Liver (tissue), 9 donors: ENCODE data around the gene TMEM87B. TPM values are rescaled to one million over a fixed set of nuclear protein-coding genes. Genes with fewer than 3 reads are reported as not detected.

ENCODE experiments used
- DNase-seq: peaks from one replicate; pipeline ENCODE4 v3.0.0-alpha.2; 2017; ENCODE audit warnings: low spot score
- H3K27ac ChIP-seq, 2 donors: one replicate each; pipeline ENCODE4 v1.7.0; 2013; ENCODE audit warnings: inconsistent platforms in 2 of 2, low read length in 2 of 2, control low read depth in 1 of 2, low read depth in 1 of 2, mild to moderate bottlenecking in 1 of 2
- H3K27me3 ChIP-seq, 4 donors: one replicate each; pipeline versions ENCODE4 v1.6.1 to v1.7.0; 2013; ENCODE audit warnings: low read length in 3 of 4, inconsistent platforms in 1 of 4, mild to moderate bottlenecking in 1 of 4, moderate library complexity in 1 of 4; ENCODE audit not compliant: control insufficient read depth in 4 of 4, insufficient read depth in 4 of 4
- H3K36me3 ChIP-seq, 4 donors: one replicate each; pipeline versions ENCODE4 v1.6.1 to v1.7.0; 2013; ENCODE audit warnings: low read length in 3 of 4, mild to moderate bottlenecking in 3 of 4, low read depth in 1 of 4, moderate library complexity in 1 of 4; ENCODE audit not compliant: control insufficient read depth in 4 of 4, insufficient read depth in 3 of 4
- H3K4me1 ChIP-seq, 4 donors: one replicate each; pipeline versions ENCODE4 v1.6.1 to v1.7.0; 2013; ENCODE audit warnings: low read length in 3 of 4, mild to moderate bottlenecking in 3 of 4, moderate library complexity in 1 of 4; ENCODE audit not compliant: control insufficient read depth in 4 of 4, insufficient read depth in 4 of 4
- H3K4me3 ChIP-seq, 3 donors: one replicate each; pipeline versions ENCODE4 v1.6.1 to v1.7.0; 2013; ENCODE audit warnings: low read length in 3 of 3, control low read depth in 1 of 3, low read depth in 1 of 3, mild to moderate bottlenecking in 1 of 3
- H3K9ac ChIP-seq, 2 donors: one replicate each; pipeline ENCODE4 v1.7.0; 2013; ENCODE audit warnings: low read length in 2 of 2, mild to moderate bottlenecking in 2 of 2, moderate library complexity in 2 of 2, control low read depth in 1 of 2, low read depth in 1 of 2
- H3K9me3 ChIP-seq, 4 donors: one replicate each; pipeline versions ENCODE4 v1.6.1 to v1.7.0; 2013; ENCODE audit warnings: low read length in 3 of 4; ENCODE audit not compliant: control insufficient read depth in 4 of 4
- EGR1 ChIP-seq, 2 donors: IDR thresholded peaks; 2 replicates each; pipeline ENCODE4 v1.6.1; 2016 to 2018; ENCODE audit warnings: antibody characterized with exemption in 2 of 2, low read depth in 2 of 2
- FOXA1 ChIP-seq: IDR thresholded peaks from 2 replicates; pipeline ENCODE4 v1.6.1; 2016; ENCODE audit warnings: antibody characterized with exemption
- FOXA2 ChIP-seq: IDR thresholded peaks from 2 replicates; pipeline ENCODE4 v1.6.1; 2016; ENCODE audit warnings: antibody characterized with exemption
- GABPA ChIP-seq, 2 donors: IDR thresholded peaks in 1 of 2; conservative IDR thresholded peaks in 1 of 2; 2 replicates each; pipeline ENCODE4 v1.6.1; 2016; ENCODE audit warnings: antibody characterized with exemption in 2 of 2, mild to moderate bottlenecking in 1 of 2, moderate library complexity in 1 of 2
- HNF4A ChIP-seq, 2 donors: conservative IDR thresholded peaks; 2 replicates each; pipeline ENCODE4 v1.6.1; 2016; ENCODE audit warnings: antibody characterized with exemption in 2 of 2, mild to moderate bottlenecking in 2 of 2
- HNF4G ChIP-seq: IDR thresholded peaks from 2 replicates; pipeline ENCODE4 v1.6.1; 2016; ENCODE audit warnings: antibody characterized with exemption
- JUND ChIP-seq, 2 donors: IDR thresholded peaks; 2 replicates each; pipeline ENCODE4 v1.6.1; 2016; ENCODE audit warnings: antibody characterized with exemption in 2 of 2
- NR2F2 ChIP-seq: IDR thresholded peaks from 2 replicates; pipeline ENCODE4 v1.6.1; 2016; ENCODE audit warnings: antibody characterized with exemption
- RAD21 ChIP-seq, 2 donors: IDR thresholded peaks; 2 replicates each; pipeline ENCODE4 v1.6.1; 2016; ENCODE audit warnings: antibody characterized with exemption in 2 of 2, mild to moderate bottlenecking in 2 of 2
- RXRA ChIP-seq, 2 donors: IDR thresholded peaks; 2 replicates each; pipeline ENCODE4 v1.6.1; 2017 to 2018; ENCODE audit warnings: antibody characterized with exemption in 2 of 2, mild to moderate bottlenecking in 1 of 2
- SP1 ChIP-seq: IDR thresholded peaks from 2 replicates; pipeline ENCODE4 v1.6.1; 2018; ENCODE audit warnings: antibody characterized with exemption, mild to moderate bottlenecking
- TAF1 ChIP-seq: conservative IDR thresholded peaks from 2 replicates; pipeline ENCODE4 v1.6.1; 2016; ENCODE audit warnings: antibody characterized with exemption, mild to moderate bottlenecking
- YY1 ChIP-seq: IDR thresholded peaks from 2 replicates; pipeline ENCODE4 v1.6.1; 2016; ENCODE audit warnings: antibody characterized with exemption, mild to moderate bottlenecking
- WGBS: extraction: QIAGEN DNeasy Blood & Tissue Kit; methylation state at CpG from one replicate; pipeline ENCODE4 v1.1.7; 2013; 5-methylcytosine and 5-hydroxymethylcytosine counted together
- polyA plus RNA-seq, 2 donors: library from polyadenylated mRNA; stranded (reverse) in 1 of 2; unstranded in 1 of 2; fragments of 200-250 nt in 1 of 2; fragments of >200 nt in 1 of 2; fragmentation: Nextera tagmentation in 1 of 2; extraction: Ambion mirVana in 1 of 2; gene quantifications; one replicate each; pipeline versions ENCODE4 v1.2.1 to v1.2.3, GENCODE V29; 2013 to 2015
- total RNA-seq, 2 donors: library from RNA; depleted of rRNA; stranded (reverse); fragments of >200 nt; gene quantifications; one replicate each; pipeline ENCODE4 v1.2.3, GENCODE V29; 2014
- TF ChIP-seq, protein P1 (sequence below): IDR thresholded peaks from 2 replicates; pipeline ENCODE4 v1.6.1; 2016; ENCODE audit warnings: antibody characterized with exemption, mild to moderate bottlenecking
- TF ChIP-seq, protein P2 (sequence below): fragments of 150-350 bp; IDR thresholded peaks from 2 replicates; pipeline ENCODE4 v1.5.1; 2017; ENCODE audit warnings: improper control_type of control experiment, low read depth, low read length; ENCODE audit not compliant: missing input control
- TF ChIP-seq, protein P3 (sequence below): IDR thresholded peaks from 2 replicates; pipeline ENCODE4 v1.6.1; 2016; ENCODE audit warnings: antibody characterized with exemption
- TF ChIP-seq, protein P4 (sequence below): IDR thresholded peaks from 2 replicates; pipeline ENCODE4 v1.6.1; 2016; ENCODE audit warnings: antibody characterized with exemption
- TF ChIP-seq, protein P5 (sequence below): IDR thresholded peaks from 2 replicates; pipeline ENCODE4 v1.6.1; 2016; ENCODE audit warnings: antibody characterized with exemption
- donor health status: healthy.
- donor health status: healthy.
- donor health status: healthy.
- donor health status: healthy.
- donor health status: healthy.

Gene TMEM87B
- total and polyA plus RNA-seq, 4 donors = 3.6 to 10.1 (median 6.0) TPM

DNA sequence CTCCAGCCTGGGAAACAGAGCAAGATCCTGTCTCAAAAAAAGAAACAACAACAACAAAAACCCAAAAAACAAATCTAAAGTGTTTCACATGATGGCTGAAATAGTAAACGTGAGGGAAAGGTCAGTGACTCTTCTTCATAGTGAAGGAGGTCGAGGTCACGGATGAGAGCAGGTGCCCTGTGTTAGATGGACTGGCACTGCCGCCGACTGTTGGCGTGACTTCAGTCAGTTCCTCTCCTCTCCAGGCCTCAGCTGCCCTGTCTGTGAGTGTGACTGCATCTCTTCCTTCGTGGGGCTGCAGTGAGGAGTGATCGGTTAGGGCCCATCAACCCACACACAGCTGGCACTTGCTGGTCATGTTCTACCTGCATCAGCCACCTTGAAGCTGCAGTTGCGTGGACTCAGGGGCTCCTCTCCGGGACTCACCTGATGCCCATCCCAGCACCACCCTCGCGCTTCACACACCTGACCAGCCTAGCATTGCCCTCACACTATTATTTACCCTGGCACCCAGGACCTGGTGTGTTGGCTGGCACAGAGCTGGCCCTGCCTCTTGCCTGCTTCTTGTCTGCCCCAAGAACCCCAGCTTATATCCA lies 30.1 kb upstream of the TMEM87B start (continued):
- TF ChIP-seq, protein P1, sequence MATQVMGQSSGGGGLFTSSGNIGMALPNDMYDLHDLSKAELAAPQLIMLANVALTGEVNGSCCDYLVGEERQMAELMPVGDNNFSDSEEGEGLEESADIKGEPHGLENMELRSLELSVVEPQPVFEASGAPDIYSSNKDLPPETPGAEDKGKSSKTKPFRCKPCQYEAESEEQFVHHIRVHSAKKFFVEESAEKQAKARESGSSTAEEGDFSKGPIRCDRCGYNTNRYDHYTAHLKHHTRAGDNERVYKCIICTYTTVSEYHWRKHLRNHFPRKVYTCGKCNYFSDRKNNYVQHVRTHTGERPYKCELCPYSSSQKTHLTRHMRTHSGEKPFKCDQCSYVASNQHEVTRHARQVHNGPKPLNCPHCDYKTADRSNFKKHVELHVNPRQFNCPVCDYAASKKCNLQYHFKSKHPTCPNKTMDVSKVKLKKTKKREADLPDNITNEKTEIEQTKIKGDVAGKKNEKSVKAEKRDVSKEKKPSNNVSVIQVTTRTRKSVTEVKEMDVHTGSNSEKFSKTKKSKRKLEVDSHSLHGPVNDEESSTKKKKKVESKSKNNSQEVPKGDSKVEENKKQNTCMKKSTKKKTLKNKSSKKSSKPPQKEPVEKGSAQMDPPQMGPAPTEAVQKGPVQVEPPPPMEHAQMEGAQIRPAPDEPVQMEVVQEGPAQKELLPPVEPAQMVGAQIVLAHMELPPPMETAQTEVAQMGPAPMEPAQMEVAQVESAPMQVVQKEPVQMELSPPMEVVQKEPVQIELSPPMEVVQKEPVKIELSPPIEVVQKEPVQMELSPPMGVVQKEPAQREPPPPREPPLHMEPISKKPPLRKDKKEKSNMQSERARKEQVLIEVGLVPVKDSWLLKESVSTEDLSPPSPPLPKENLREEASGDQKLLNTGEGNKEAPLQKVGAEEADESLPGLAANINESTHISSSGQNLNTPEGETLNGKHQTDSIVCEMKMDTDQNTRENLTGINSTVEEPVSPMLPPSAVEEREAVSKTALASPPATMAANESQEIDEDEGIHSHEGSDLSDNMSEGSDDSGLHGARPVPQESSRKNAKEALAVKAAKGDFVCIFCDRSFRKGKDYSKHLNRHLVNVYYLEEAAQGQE = no peak

DNA sequence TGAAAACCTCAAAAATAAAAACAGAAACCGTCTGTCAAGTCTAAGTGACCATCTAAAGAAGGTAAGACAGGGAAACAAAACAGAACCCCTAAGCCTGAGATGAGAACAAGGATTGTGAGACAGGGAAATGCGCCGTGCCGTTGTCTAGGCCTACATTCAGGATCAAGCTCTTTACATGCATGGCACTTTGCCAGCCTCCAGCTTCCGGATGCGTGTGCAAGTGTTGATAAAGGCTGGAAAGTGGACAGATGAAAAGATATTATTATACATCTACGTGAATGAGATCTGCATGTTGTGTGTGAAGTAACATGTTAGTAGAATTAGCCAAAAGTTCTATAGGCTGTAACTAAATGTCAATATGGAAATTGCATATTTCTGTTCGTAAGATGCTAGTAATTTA lies 28.6 kb upstream of the TMEM87B start:
- DNase-seq = peak; percentile 63
- Histone ChIP-seq H3K36me3 (peaks cover 7 to 22% (median 11%) of the 10 kb centered on the region in 4 donors), H3K4me3 (no peak overlapping the region), H3K9ac (no peak overlapping the region), H3K27ac (no peak overlapping the region), H3K4me1 (peaks cover 0 to 1% (median 0%) of the 10 kb centered on the region in 4 donors), H3K9me3 (no peaks in the 10 kb centered on the region), H3K27me3 (no peaks in the 10 kb centered on the region)
- no peak for TF ChIP-seq FOXA2
- TF ChIP-seq, protein P1 = no peak
- TF ChIP-seq, protein P2, sequence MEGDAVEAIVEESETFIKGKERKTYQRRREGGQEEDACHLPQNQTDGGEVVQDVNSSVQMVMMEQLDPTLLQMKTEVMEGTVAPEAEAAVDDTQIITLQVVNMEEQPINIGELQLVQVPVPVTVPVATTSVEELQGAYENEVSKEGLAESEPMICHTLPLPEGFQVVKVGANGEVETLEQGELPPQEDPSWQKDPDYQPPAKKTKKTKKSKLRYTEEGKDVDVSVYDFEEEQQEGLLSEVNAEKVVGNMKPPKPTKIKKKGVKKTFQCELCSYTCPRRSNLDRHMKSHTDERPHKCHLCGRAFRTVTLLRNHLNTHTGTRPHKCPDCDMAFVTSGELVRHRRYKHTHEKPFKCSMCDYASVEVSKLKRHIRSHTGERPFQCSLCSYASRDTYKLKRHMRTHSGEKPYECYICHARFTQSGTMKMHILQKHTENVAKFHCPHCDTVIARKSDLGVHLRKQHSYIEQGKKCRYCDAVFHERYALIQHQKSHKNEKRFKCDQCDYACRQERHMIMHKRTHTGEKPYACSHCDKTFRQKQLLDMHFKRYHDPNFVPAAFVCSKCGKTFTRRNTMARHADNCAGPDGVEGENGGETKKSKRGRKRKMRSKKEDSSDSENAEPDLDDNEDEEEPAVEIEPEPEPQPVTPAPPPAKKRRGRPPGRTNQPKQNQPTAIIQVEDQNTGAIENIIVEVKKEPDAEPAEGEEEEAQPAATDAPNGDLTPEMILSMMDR = no peak
- TF ChIP-seq, protein P3, sequence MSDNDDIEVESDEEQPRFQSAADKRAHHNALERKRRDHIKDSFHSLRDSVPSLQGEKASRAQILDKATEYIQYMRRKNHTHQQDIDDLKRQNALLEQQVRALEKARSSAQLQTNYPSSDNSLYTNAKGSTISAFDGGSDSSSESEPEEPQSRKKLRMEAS = no peak
- no peak for TF ChIP-seq FOXA1
- TF ChIP-seq HNF4A (conservative IDR thresholded peaks at IDR 0.05) = no peak
- TF ChIP-seq HNF4G = no peak
- TF ChIP-seq EGR1 (IDR thresholded peaks at IDR 0.05; ENCODE audit: low read depth in 2 of 2) = no peak
- no peak for TF ChIP-seq RAD21 (IDR thresholded peaks at IDR 0.05)
- TF ChIP-seq, protein P4, sequence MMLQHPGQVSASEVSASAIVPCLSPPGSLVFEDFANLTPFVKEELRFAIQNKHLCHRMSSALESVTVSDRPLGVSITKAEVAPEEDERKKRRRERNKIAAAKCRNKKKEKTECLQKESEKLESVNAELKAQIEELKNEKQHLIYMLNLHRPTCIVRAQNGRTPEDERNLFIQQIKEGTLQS = no peak
- TF ChIP-seq GABPA (IDR thresholded peaks at IDR 0.05 in 1 of 2, conservative IDR thresholded peaks at IDR 0.05 in 1 of 2) = no peak
- TF ChIP-seq, protein P5, sequence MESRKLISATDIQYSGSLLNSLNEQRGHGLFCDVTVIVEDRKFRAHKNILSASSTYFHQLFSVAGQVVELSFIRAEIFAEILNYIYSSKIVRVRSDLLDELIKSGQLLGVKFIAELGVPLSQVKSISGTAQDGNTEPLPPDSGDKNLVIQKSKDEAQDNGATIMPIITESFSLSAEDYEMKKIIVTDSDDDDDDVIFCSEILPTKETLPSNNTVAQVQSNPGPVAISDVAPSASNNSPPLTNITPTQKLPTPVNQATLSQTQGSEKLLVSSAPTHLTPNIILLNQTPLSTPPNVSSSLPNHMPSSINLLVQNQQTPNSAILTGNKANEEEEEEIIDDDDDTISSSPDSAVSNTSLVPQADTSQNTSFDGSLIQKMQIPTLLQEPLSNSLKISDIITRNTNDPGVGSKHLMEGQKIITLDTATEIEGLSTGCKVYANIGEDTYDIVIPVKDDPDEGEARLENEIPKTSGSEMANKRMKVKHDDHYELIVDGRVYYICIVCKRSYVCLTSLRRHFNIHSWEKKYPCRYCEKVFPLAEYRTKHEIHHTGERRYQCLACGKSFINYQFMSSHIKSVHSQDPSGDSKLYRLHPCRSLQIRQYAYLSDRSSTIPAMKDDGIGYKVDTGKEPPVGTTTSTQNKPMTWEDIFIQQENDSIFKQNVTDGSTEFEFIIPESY = no peak
- TF ChIP-seq YY1 = no peak
- TF ChIP-seq TAF1 = no peak
- no peak for TF ChIP-seq NR2F2
- no peak for TF ChIP-seq RXRA (IDR thresholded peaks at IDR 0.05)
- no peak for TF ChIP-seq SP1
- no peak for TF ChIP-seq JUND (IDR thresholded peaks at IDR 0.05)
- WGBS = 79% methylated on average over 8 of the region's 8 CpGs
